COR-L47 (cell line): ENCODE results near the gene PCGF2.

ENCODE experiments used
- DNase-seq: peaks from one replicate; lab custom pipeline; 2025; lab: John Stamatoyannopoulos, UW

The PCGF2 gene

GRCh38 chr17:38717139-38717745 is 30.9 kb downstream of the PCGF2 start:
- no peak for DNase-seq

- DNase-seq, result no peak
Measured at GRCh38 chr17:38716368-38717005, 31.6 kb downstream of the PCGF2 start.

- no peak for DNase-seq
Measured at GRCh38 chr17:38715216-38715943, 32.8 kb downstream of the PCGF2 start.

GRCh38 chr17:38713456-38714075 is 34.6 kb downstream of the PCGF2 start:
- DNase-seq, result no peak

GRCh38 chr17:38712593-38712992 is 35.5 kb downstream of the PCGF2 start:
- DNase-seq, result no peak

- no peak for DNase-seq
Measured at GRCh38 chr17:38711792-38712571, 36.2 kb downstream of the PCGF2 start.

- DNase-seq, result no peak
Measured at GRCh38 chr17:38710985-38711384, 37.2 kb downstream of the PCGF2 start.

GRCh38 chr17:38710604-38710962 is 37.6 kb downstream of the PCGF2 start:
- no peak for DNase-seq

- no peak for DNase-seq
Measured at GRCh38 chr17:38709864-38710603, 38.1 kb downstream of the PCGF2 start.

GRCh38 chr17:38709104-38709820 is 38.9 kb downstream of the PCGF2 start:
- DNase-seq, result no peak

- no peak for DNase-seq
Measured at GRCh38 chr17:38707678-38708351, 40.3 kb downstream of the PCGF2 start.

- no peak for DNase-seq
Measured at GRCh38 chr17:38706505-38707216, 41.5 kb downstream of the PCGF2 start.

- DNase-seq, result no peak
Measured at GRCh38 chr17:38705803-38706504, 42.2 kb downstream of the PCGF2 start.

GRCh38 chr17:38705523-38705802 is 42.7 kb downstream of the PCGF2 start:
- DNase-seq, result no peak

GRCh38 chr17:38704606-38705522 is 43.3 kb downstream of the PCGF2 start, which contains the start of gene MLLT6:
Gene MLLT6, plus strand, starts transcription at chr17:38705273. Its CDS starts 360 bp downstream, at chr17:38705633.
- peak; percentile 86 for DNase-seq

- peak; percentile 94 for DNase-seq
Measured at GRCh38 chr17:38703742-38704605, 44.2 kb downstream of the PCGF2 start.
